ENCODE results near the gene RBMXL2.

The RBMXL2 gene

GRCh38 chr11:7072401-7073028 lies 16.3 kb upstream of the RBMXL2 start:
- no peak for TF ChIP-seq CTCF (IDR thresholded peaks at IDR 0.05; ENCODE audit: extremely low read depth, missing control alignments)
- DNase-seq (ENCODE audit: low spot score): no peak

- no peak for TF ChIP-seq CTCF (IDR thresholded peaks at IDR 0.05; ENCODE audit: extremely low read depth, missing control alignments)
- DNase-seq (ENCODE audit: low spot score): no peak
Observed at GRCh38 chr11:7077101-7077500, 11.7 kb upstream of the RBMXL2 start.

GRCh38 chr11:7079545-7080135 lies 9.2 kb upstream of the RBMXL2 start:
- no peak for TF ChIP-seq CTCF (IDR thresholded peaks at IDR 0.05; ENCODE audit: extremely low read depth, missing control alignments)
- no peak for DNase-seq (ENCODE audit: low spot score)

- no peak for DNase-seq (ENCODE audit: low spot score)
Observed at GRCh38 chr11:7080900-7081299, 7.9 kb upstream of the RBMXL2 start.

GRCh38 chr11:7081441-7081840 lies 7.4 kb upstream of the RBMXL2 start:
- no peak for TF ChIP-seq CTCF (IDR thresholded peaks at IDR 0.05; ENCODE audit: extremely low read depth, missing control alignments)
- DNase-seq (ENCODE audit: low spot score): no peak

More at GRCh38 chr11:7080900-7081299, 7.9 kb upstream of the RBMXL2 start:
- no peak for TF ChIP-seq CTCF (IDR thresholded peaks at IDR 0.05; ENCODE audit: extremely low read depth, missing control alignments)

GRCh38 chr11:7089328-7090251 lies 792 bp downstream of the RBMXL2 start:
- no peak for DNase-seq (ENCODE audit: low spot score)
- TF ChIP-seq CTCF (IDR thresholded peaks at IDR 0.05; ENCODE audit: extremely low read depth, missing control alignments): no peak
